ENCODE measurements around the gene TOR4A. TPM values are rescaled to one million over a fixed set of nuclear protein-coding genes. Genes with fewer than 3 reads are reported as not detected.

The TOR4A gene
- 1 to 10 TPM; 6.2 to 9.4 TPM for total RNA-seq
- long read RNA-seq: 0 reads

DNA sequence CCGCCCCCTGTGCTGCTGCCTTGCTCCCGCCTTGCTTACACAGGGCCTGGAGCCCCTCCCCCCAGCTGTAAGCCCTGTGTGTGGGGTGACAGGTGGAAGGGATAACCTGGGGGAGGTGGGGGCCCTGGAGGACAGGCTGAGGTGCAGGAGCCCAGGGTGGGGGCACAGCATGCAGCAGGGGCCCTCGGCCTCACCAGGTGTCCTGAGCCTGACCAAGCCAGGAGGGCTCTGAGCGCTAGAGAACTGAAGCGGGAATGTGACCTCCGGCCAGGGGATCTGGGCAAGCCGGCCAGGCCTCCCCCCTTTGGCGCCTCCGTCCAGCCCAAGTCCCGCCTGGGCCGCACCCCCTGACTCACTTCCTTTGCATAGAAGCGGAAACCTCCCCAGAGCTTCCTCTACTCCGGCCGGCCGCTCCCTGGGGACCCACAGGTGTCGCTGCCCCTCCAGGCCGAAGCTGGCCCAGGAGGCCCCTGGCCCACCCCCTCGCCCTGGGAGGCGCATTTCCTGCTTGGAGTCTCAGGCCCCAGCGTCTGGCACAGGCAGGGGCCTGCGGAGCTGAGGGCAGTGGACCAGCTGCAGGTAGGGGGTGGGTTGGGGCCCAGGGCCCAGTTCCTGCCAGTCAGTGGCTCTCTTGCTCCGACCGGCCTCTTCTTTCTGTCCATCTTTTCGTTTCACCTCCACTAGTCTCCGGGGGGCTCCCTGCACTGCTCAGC is at the start of gene TOR4A:
TOR4A (plus strand) TSS at position 398 of the 713 bp plus-strand sequence. CDS start 964 bp downstream, outside the sequence.
- DNase-seq (peak; percentile 94), ATAC-seq (peak; percentile 76 to 88)
- intact Hi-C loops (cut with DNase I): no loop called here

DNA sequence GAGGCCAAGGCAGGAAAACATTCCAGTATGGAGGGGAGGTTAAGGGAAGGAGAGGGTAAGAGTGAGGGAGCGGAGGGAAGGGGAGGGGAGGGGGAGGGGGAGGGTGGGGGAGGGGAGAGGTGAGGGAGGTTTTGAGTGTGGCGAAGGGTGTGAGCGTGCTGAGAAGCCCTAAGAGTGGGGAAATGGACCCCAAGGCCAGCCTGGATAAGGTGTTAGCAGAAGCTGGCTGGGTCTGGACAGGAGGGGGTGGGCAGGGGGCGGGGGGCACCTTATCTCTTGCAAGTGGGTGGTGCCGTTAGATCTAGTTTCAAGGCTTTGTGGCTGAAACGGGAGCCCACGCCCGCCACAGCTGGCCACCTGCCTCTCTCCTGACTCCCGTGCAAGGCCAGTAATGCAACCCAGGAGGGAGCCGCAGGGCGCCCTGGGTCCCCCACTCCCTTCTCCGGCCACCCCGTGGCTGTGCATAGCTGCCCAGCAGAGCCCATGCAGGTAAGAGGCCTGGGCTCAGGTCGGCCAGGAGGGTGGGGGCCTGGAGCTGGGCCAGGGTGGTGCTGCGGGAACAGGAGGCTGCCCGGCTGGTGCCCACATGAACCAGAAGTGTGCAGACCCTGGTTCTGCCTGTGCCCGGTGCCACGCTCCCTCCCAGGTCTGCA is 49.5 kb upstream of the TOR4A start:
- DNase-seq: no peak
- intact Hi-C loops (cut with DNase I): loop anchor here in 1 of 2 donors (5.0 kb wide), 1 partner anchor 106 kb away; no protein-coding TSS in a partner anchor
- ATAC-seq: no peak

DNA sequence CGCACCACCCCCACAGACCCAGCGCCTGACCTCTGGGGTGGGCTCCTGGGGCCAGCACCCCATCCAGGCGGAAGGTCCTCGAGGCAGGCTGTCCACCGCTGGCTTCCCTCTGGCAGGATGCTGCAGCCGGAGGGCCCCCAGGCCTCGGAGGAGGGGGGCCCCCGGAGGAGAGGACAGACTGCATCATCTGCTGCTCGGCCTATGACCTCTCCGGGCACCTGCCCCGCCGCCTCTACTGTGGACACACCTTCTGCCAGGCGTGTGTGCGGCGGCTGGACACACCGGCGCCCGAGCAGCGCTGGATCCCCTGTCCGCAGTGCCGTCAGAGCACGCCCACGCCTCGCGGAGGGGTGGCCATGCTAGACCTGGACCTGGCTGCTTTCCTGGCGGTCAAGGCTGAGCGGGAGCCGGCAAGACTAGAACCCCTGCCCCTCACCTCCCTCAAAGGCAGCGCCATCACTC is 49.0 kb upstream of the TOR4A start:
- DNase-seq (no peak), ATAC-seq (no peak)
- intact Hi-C loops (cut with DNase I): loop anchor here in 1 of 2 donors (5.0 kb wide), 1 partner anchor 106 kb away; no protein-coding TSS in a partner anchor

DNA sequence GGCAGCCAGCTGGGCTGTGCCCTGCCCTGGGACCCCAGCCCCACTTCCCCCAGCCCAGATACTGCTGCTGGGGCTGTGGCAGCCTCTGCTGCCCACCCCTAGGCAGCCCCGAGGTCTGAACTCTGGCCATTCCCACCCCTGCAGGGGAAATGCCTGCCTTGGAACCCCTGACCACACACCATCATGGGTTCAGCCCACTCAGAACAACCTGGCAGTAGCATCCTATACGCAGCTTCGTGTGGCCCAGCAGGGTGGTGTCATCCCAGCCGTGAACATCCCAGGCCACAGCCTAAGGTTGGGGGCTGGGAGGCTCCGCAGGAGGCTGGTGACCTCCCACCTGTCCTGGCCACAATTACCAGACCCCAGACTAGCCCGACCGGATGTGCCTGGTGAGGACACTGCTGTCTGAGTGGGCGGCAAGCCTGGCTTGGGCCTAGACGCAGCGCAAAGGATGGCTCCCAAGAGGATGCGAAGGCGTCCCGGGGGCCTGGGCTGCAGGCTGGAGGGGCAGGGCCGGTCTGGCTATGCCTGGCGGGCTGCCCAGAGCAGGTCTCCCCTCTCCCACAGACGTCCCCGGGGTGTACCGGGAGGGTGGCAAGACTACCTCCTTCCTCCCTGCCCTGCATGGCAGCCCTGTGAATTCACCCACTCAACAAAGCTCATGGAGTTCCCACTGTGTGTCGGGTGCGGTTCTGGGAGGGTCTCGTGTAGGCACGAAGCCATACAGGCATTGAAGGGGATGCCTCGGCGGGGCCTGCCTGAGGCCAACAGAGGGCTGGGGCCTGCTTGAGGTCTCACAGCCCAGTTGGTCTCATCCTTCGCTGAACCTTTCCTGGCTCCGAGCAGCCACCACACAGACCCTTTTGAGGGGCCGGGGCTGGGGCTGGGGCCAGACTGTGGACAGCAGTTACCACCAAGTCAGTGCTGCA is 48.3 kb upstream of the TOR4A start:
- ATAC-seq (no peak), DNase-seq (no peak)
- intact Hi-C loops (cut with DNase I): loop anchor here in 1 of 2 donors (5.0 kb wide), 1 partner anchor 107 kb away; no protein-coding TSS in a partner anchor

DNA sequence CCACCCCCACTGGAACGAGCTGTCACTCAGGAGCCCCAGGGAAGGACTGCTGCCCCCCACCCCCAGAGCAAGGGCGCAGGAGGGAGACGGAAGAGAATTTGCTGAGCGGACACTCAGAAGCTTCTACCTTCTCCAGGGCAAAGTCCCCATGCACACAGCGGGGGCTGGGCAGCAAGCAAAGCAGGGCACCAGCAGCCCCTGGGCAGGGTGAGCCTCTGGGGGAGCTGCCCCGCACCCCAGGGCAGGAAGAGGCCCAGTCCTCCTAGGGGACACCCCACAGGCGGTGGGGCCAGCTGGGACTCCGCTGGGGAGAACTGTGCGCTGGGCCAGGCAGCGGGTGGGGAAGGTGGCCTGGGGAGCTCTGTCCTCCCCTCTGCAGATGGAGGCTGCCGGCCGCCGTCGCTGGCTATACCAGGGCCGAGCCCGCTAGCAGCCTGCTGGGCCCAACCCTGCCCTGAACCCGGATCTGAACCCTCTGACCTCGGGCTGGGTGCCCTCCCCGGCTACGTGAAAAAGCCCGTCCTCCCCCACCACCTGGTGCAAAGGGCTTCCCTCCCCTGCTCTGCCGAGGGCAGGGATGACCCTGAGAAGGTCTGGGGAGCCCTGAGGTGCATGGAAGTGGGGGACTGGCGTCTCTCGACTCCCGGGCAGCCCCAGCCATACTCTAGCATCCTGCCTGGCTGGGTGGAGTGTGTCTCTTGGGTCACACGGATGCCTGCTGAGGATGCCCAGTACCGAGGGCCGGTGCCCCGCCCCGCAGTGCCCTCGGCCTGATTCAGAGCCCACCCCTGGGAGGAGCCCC is 47.4 kb upstream of the TOR4A start:
- ATAC-seq: no peak
- intact Hi-C loops (cut with DNase I): loop anchor here (5.0 kb wide), 1 partner anchor 108 kb away; no protein-coding TSS in a partner anchor
- no peak for DNase-seq

DNA sequence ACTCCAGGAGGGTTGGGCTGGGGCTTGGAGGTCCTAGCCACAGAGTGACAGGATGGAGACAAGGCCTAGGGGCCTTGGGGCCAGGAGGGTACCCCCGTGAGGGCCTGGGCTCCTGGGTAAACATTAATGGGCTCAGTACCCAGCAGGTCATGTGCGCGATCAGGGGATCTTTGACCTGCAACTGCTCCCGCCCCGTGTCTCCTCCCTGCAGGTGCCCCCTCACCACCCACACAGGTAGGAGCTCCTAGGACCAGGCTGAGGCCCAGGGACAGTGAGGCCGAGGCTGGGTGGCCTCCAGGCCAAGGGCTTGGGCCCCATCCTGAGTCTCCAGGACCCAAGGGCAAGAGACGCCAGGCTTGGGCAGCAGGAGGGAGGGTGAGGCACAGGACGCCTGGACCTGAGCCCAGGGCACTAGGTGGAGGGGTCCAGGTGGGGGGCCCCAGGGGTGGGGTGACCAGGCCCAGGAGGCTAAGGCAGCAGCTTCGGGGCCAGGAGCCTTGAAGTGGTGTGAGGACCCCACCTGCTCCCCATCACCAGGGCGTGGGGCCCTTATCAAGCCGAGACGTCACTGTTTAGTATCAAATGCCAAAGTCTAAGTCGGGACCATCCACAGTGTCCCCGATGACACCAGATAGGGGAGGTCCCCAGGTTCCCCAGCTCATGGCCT is 46.7 kb upstream of the TOR4A start, which contains the start of gene SLC34A3:
SLC34A3 (plus strand) TSS at position 197 of the 667 bp plus-strand sequence. CDS start 802 bp downstream, outside the sequence.
- DNase-seq (no peak), ATAC-seq (no peak)
- intact Hi-C loops (cut with DNase I): loop anchor here in 1 of 2 donors (5.0 kb wide), 1 partner anchor 109 kb away; no protein-coding TSS in a partner anchor

DNA sequence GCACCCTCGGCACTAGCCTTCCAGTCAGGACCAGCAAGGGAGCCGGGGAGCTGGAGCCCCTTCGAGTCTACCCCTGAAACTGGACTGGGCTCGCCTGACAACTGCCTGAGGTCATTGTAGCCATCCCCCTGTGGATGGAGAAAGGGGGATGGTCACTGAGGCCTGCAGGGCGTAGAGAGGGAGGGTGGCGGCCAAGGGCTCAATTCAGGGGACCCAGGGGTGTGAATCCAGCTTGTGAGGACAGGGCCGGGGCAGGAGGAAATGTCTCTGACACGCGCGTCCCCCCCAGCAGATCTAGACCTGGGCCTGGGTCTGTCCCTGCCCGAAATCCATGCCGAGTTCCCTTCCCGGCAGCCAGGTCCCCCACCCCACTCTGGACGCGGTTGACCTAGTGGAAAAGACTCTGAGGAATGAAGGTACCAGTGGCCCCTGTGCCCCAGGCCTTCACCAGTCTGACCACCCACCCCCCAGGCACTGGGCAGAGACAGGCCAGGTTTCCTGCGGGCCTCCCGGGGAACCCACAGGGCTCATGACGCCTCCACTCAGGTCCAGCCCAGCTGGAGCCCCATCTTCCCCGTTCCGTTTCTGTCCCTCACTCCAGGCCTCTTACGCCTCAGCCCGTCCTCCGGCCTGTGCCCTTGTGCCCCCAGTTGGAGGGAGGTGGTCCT is 46.0 kb upstream of the TOR4A start:
- no peak for ATAC-seq
- intact Hi-C loops (cut with DNase I): loop anchor here in 1 of 2 donors (5.0 kb wide), 1 partner anchor 109 kb away; no protein-coding TSS in a partner anchor
- no peak for DNase-seq

DNA sequence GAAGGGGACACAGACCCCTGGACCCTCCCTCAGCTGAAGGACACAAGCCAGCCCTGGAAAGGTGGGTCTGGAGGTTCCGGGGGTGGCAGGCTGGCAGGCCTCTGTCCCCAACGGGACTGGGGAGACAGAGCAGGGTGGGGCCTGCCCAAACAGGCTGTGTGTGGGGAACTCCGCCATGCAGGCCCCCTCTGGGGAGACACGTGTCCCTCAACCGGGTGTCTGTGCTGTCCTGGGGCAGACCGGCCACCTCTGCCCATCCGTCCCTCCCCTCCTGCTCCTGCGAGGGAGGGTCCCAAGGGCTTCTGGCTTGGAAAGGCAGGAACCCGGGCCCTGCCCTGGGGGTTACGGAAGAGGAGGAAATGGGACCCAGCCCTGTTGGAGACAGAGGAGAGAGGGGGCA is 45.4 kb upstream of the TOR4A start:
- intact Hi-C loops (cut with DNase I): loop anchor here in 1 of 2 donors (5.0 kb wide), 1 partner anchor 110 kb away; no protein-coding TSS in a partner anchor
- ATAC-seq: no peak
- no peak for DNase-seq

DNA sequence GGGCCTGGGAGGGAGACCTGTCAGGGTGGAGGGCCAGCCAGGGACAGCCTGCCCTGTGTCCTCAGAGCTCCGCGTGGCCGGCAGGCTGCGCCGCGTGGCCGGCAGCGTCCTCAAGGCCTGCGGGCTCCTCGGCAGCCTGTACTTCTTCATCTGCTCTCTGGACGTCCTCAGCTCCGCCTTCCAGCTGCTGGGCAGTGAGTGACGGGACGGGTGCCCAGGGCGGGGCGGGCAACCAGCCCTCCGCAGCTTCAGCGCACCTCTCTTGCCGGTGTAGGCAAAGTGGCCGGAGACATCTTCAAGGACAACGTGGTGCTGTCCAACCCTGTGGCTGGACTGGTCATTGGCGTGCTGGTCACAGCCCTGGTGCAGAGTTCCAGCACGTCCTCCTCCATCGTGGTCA is 45.0 kb upstream of the TOR4A start:
- intact Hi-C loops (cut with DNase I): loop anchor here in 1 of 2 donors (5.0 kb wide), 1 partner anchor 110 kb away; no protein-coding TSS in a partner anchor
- no peak for DNase-seq

DNA sequence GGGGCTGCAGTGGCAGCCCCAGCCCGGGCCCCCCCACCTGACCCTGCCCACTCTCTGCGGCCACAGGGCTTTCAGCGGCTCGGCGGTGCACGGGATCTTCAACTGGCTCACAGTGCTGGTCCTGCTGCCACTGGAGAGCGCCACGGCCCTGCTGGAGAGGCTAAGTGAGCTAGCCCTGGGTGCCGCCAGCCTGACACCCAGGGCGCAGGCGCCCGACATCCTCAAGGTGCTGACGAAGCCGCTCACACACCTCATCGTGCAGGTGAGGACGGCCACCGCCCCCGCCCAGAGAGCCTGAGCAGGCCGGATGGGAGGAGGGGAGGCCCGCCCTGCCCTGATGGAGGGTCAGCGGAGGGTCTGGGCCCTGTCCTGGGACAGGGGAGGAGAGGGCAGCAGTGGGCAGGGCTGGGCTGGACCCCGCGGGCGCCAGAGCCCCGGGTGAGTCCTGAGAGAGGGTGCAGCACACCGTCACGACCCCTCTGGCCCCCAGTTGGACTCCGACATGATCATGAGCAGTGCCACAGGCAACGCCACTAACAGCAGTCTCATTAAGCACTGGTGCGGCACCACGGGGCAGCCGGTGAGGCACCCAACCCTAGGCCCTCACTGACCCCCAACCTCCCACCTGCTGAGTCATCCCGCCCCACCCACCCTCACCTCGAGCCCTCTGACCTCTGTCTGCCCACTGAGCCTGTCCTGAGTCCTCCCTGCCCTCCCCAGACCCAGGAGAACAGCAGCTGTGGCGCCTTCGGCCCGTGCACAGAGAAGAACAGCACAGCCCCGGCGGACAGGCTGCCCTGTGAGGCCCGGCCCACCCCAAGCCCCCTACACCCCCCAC is 44.2 kb upstream of the TOR4A start:
- ATAC-seq (no peak), DNase-seq (no peak)
- intact Hi-C loops (cut with DNase I): loop anchor here in 1 of 2 donors (5.0 kb wide), 1 partner anchor 111 kb away; no protein-coding TSS in a partner anchor

More for the DNA sequence above, 45.0 kb upstream of the TOR4A start:
- no peak for ATAC-seq

DNA sequence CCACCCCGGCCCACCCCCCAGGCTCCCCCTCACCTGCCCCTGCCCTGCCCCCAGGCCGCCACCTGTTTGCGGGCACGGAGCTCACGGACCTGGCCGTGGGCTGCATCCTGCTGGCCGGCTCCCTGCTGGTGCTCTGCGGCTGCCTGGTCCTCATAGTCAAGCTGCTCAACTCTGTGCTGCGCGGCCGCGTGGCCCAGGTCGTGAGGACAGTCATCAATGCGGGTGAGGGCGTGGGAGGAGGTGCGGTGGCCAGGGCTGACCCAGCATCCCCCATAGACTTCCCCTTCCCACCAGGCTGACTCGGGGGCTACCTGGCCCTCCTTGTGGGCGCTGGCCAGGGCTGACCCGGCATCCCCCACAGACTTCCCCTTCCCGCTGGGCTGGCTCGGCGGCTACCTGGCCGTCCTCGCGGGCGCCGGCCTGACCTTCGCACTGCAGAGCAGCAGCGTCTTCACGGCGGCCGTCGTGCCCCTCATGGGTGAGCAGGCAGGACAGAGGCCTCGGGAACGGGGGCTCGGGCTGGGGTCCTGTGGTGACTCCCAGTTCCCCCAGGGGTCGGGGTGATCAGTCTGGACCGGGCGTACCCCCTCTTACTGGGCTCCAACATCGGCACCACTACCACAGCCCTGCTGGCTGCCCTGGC is 43.4 kb upstream of the TOR4A start:
- intact Hi-C loops (cut with DNase I): loop anchor here in 1 of 2 donors (5.0 kb wide), 1 partner anchor 112 kb away; no protein-coding TSS in a partner anchor
- no peak for DNase-seq
- ATAC-seq: no peak

DNA sequence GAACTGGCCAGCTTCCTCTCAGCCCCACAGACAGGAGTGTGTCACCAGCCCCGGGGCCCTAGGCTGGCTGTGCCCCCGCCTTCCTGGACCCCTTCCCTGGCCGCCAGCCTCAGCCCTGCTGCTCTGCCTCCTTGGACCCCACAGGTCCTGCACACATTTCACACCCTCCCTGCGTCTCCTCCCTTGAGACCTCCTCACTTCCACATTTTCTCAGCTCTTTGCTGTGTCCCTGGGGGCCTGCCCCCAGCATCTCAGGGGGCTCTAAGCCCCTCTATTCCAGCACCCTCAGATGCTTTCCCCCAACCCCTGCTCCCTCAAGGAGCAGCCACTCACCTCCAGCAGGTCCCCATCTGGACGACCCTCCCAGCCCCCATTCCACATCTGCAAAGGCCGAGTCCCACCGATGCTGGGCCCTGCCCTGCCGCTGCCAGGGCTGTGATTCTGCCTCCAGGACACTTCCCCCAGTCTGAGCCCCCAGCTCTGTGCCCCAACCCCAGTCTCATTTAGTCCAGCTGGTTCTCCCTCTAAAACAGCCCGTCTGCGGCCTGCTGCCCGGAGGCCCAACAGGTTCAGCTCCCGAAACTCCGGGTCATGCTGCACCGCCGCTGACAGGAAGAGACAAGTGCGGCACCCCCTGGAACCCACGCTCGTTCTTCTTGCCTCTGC is 42.6 kb upstream of the TOR4A start:
- intact Hi-C loops (cut with DNase I): loop anchor here in 1 of 2 donors (5.0 kb wide), 1 partner anchor 113 kb away; no protein-coding TSS in a partner anchor
- DNase-seq (no peak), ATAC-seq (no peak)

DNA sequence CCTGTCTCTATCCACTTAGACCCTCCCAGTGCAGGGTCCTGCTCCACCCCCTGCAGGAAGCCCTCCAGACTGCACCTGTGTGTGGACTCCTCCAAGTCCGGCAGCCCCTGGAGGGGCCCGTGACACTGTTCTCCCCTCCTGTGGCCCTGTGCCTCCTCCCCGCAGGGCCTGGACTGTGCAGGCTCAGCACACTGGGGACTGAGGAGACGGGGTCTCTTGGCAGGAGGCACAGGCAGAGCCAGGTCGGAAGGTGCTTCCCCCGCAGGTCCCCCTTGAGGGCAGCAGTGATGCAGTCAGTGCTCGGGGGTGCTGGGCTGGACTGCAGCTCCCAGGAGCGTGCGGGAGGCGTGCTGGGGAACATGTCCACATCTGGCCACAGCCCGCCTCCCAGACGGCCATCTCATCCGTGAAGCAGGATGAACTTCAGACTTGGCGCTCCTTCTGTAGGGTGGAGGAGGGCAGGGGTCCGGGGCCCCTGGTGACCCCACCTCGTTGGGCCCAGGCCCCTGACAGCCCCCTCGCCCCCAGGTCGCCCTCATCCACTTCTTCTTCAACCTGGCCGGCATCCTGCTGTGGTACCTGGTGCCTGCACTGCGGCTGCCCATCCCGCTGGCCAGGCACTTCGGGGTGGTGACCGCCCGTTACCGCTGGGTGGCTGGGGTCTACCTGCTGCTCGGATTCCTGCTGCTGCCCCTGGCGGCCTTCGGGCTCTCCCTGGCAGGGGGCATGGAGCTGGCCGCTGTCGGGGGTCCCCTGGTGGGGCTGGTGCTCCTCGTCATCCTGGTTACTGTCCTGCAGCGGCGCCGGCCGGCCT is 41.9 kb upstream of the TOR4A start:
- ATAC-seq: no peak
- intact Hi-C loops (cut with DNase I): no loop called here
- DNase-seq: no peak

All from left cardiac atrium (tissue), 4 donors.